SK-N-SH (cell line): ENCODE results near the gene JAML.

Experiments used
- MXI1 ChIP-seq: IDR thresholded peaks from 2 replicates; pipeline ENCODE4 v1.6.1; 2012; ENCODE audit warnings: mild to moderate bottlenecking, low read depth, low read length, improper control_type of control experiment
- SIN3A ChIP-seq: IDR thresholded peaks from 2 replicates; pipeline ENCODE4 v1.6.1; 2012; ENCODE audit warnings: low read depth, mild to moderate bottlenecking, low read length, moderate library complexity, borderline replicate concordance

DNA sequence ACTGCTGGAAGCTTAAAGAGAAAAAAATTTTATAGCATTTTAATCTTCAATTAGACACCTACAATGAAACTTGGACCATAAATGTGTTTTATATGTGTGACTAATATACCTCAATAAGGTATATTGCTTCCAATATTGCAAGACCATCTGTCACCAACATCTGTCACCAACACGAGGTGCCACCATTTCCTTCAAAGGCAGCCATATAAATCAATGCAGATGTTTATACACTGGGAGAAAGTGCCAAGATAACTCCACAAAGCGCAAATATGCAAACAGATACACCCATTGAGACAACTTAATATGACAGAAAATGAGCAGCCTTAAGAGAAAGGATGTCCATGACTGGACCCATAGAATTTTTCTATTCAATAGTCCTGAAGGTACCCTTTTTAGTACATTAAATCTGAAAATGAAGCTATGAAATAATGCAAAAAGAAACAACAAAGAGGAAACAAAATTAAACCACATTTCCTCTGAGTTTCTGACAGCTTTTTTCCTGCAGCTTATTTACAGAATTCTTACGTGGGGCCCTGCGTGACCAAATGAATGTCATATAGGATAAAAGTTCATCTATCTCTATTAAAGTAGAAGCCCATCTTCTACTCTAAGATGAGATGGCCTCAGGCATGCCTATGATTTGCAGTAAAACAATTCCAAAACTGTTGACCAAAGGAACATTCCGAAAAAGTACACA is 14.8 kb upstream of the JAML start:
- TF ChIP-seq MXI1 (no peak), SIN3A (no peak)
